Spleen (tissue), 7 donors: ENCODE data around the gene EBF4.

Source experiments
- POLR2A ChIP-seq, 3 donors: fragments of 450-650 bp; IDR thresholded peaks; one replicate each; pipeline ENCODE4 v1.5.1; 2017; ENCODE audit warnings: antibody characterized with exemption in 3 of 3, mild to moderate bottlenecking in 1 of 3
- POLR2AphosphoS5 ChIP-seq, 3 donors: sonication (generic); formaldehyde crosslinking; IDR thresholded peaks; one replicate each; pipeline ENCODE4 v1.5.1; 2017; ENCODE audit warnings: antibody characterized with exemption in 3 of 3
- TF ChIP-seq, protein P1 (sequence below), 11 experiments: fragments of 200-600 bp in 7 of 11; fragments of 450-650 bp in 4 of 11; sonication (generic) in 4 of 11; IDR thresholded peaks in 8 of 11; conservative IDR thresholded peaks in 3 of 11; 1 replicate in 7 of 11; 2 replicates in 4 of 11; pipeline versions ENCODE4 v1.4.0 to v1.8.0; 2016 to 2021; ENCODE audit warnings: antibody characterized with exemption in 11 of 11, inconsistent platforms in 4 of 11, mild to moderate bottlenecking in 1 of 11
- donor health status: DM: no; HTN: no; CAD: no; lungs with moderate emphysema.
- donor health status: DM: no; HTN: no; CAD: no.
- donor health status: DM: no; HTN: no; CAD: no.

DNA sequence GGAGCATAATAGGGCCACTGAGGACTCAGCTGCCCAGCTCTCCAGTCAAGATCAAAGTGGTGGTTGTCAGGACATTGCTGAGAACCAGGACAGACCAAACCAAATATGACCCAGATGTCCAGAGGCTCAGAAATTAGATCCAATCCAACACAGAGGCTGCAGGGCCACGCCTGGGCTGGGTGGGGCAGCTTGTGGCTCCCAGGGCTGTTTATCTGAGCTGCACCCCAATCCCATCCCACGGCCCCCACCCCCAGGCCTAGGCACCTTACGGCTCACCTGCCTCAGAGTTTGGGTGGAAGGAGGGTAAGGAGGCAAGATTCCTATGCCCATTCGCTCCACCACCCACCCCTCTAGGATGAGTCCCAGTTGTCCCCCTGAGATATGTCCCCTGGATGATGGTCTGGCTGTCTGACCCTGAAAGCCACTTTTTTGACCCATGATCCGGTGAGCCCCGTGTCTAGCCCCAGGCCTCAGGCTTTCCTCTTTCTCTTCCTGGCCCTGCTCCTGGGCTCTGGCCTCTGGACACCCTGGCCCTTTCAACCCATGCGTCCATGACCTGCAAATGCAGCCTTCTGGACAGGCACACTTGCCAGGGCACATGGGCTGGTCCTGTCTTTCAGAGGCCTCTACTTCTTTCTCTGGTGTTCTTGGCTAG, 67.8 kb downstream of the EBF4 start:
- TF ChIP-seq, protein P1, sequence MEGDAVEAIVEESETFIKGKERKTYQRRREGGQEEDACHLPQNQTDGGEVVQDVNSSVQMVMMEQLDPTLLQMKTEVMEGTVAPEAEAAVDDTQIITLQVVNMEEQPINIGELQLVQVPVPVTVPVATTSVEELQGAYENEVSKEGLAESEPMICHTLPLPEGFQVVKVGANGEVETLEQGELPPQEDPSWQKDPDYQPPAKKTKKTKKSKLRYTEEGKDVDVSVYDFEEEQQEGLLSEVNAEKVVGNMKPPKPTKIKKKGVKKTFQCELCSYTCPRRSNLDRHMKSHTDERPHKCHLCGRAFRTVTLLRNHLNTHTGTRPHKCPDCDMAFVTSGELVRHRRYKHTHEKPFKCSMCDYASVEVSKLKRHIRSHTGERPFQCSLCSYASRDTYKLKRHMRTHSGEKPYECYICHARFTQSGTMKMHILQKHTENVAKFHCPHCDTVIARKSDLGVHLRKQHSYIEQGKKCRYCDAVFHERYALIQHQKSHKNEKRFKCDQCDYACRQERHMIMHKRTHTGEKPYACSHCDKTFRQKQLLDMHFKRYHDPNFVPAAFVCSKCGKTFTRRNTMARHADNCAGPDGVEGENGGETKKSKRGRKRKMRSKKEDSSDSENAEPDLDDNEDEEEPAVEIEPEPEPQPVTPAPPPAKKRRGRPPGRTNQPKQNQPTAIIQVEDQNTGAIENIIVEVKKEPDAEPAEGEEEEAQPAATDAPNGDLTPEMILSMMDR (IDR thresholded peaks at IDR 0.05 in 8 of 11, conservative IDR thresholded peaks at IDR 0.05 in 3 of 11), result no peak
- TF ChIP-seq POLR2A (IDR thresholded peaks at IDR 0.05) (no peak), POLR2AphosphoS5 (IDR thresholded peaks at IDR 0.05) (no peak)
